HepG2 (cell line): ENCODE results near the gene UNC13D. TPM values are rescaled to one million over a fixed set of nuclear protein-coding genes. Genes with fewer than 3 reads are reported as not detected.

ENCODE experiments used
- ARHGAP35 ChIP-seq: sonication (generic); formaldehyde crosslinking; IDR thresholded peaks from 2 replicates; pipeline ENCODE4 v1.9.0; 2022; ENCODE audit warnings: mild to moderate bottlenecking, inconsistent platforms, moderate library complexity, missing genetic modification reagents, borderline replicate concordance
- CCDC6 ChIP-seq: sonication (generic); formaldehyde crosslinking; IDR thresholded peaks from 2 replicates; pipeline ENCODE4 v1.8.1; 2022; ENCODE audit warnings: mild to moderate bottlenecking, missing genetic modification reagents, moderate library complexity
- ETV6 ChIP-seq: sonication (generic); formaldehyde crosslinking; conservative IDR thresholded peaks from 2 replicates; pipeline ENCODE4 v1.4.0; 2020; ENCODE audit warnings: missing genetic modification reagents
- LCORL ChIP-seq, 2 experiments: fragments of 450-650 bp in 1 of 2; sonication (generic) in 1 of 2; formaldehyde crosslinking in 1 of 2; IDR thresholded peaks; 2 replicates each; pipeline versions ENCODE4 v1.5.0 to v1.6.1; 2017 to 2020; ENCODE audit warnings: antibody characterized with exemption in 1 of 2, missing genetic modification reagents in 1 of 2
- NCOR1 ChIP-seq: fragments of 200-600 bp; sonication (generic); IDR thresholded peaks from 2 replicates; pipeline ENCODE4 v1.7.0; 2017; ENCODE audit warnings: antibody characterized with exemption, low read length, borderline replicate concordance
- NFRKB ChIP-seq: fragments of 450-650 bp; IDR thresholded peaks from 2 replicates; pipeline ENCODE4 v1.6.1; 2017
- RBAK ChIP-seq: sonication (generic); formaldehyde crosslinking; IDR thresholded peaks from 2 replicates; pipeline ENCODE4 v1.5.1; 2020; ENCODE audit warnings: mild to moderate bottlenecking, missing genetic modification reagents
- SMAD3 ChIP-seq: sonication (generic); formaldehyde crosslinking; IDR thresholded peaks from 2 replicates; pipeline ENCODE4 v1.4.0; 2020; ENCODE audit warnings: missing genetic modification reagents
- ZFX ChIP-seq: sonication (generic); formaldehyde crosslinking; IDR thresholded peaks from 2 replicates; pipeline ENCODE4 v1.4.0; 2020; ENCODE audit warnings: mild to moderate bottlenecking, low read depth, missing genetic modification reagents, moderate library complexity
- ZNF260 ChIP-seq: sonication (generic); formaldehyde crosslinking; IDR thresholded peaks from 2 replicates; pipeline ENCODE4 v1.4.0; 2020; ENCODE audit warnings: missing genetic modification reagents, low read depth, mild to moderate bottlenecking, borderline replicate concordance
- ZNF567 ChIP-seq: sonication (generic); formaldehyde crosslinking; IDR thresholded peaks from 2 replicates; pipeline ENCODE4 v1.8.1; 2023; ENCODE audit warnings: mild to moderate bottlenecking, missing genetic modification reagents, borderline replicate concordance
- polyA plus RNA-seq, 8 experiments: library from polyadenylated mRNA; depleted of rRNA in 3 of 8; stranded (reverse) in 7 of 8; unstranded in 1 of 8; fragments of >200 nt; fragmentation: Illumina TruSeq in 4 of 8; extraction: Trizol in 4 of 8; gene quantifications; 2 replicates each; pipeline versions ENCODE4 v1.2.1 to v1.2.3, GENCODE V29; 2011 to 2016; ENCODE audit warnings: low read depth in 4 of 8, missing spikeins in 1 of 8, mixed read lengths in 1 of 8; ENCODE audit not compliant: insufficient read depth in 1 of 8
- total RNA-seq, 5 experiments: library from RNA; depleted of rRNA; stranded (reverse); fragments of >200 nt; fragmentation: Illumina TruSeq; extraction: Trizol; gene quantifications; 2 replicates each; pipeline ENCODE4 v1.2.3, GENCODE V29; 2016; ENCODE audit warnings: low read depth in 1 of 5
- TF ChIP-seq, protein P1 (sequence below), 2 experiments: sonication (generic) in 1 of 2; formaldehyde crosslinking in 1 of 2; IDR thresholded peaks; 2 replicates each; pipeline versions ENCODE4 v1.4.0 to v1.6.1; 2016 to 2020; ENCODE audit warnings: borderline replicate concordance in 1 of 2, low read depth in 1 of 2, mild to moderate bottlenecking in 1 of 2, missing genetic modification reagents in 1 of 2
- TF ChIP-seq, protein P2 (sequence below): sonication (generic); formaldehyde crosslinking; conservative IDR thresholded peaks from 2 replicates; pipeline ENCODE4 v1.8.0; 2022; ENCODE audit warnings: mild to moderate bottlenecking, moderate library complexity, missing genetic modification reagents
- TF ChIP-seq, protein P3 (sequence below): sonication (generic); formaldehyde crosslinking; IDR thresholded peaks from 2 replicates; pipeline ENCODE4 v1.5.1; 2020; ENCODE audit warnings: mild to moderate bottlenecking, missing genetic modification reagents, moderate library complexity
- TF ChIP-seq, protein P4 (sequence below): IDR thresholded peaks from 2 replicates; pipeline ENCODE4 v1.4.0; 2020; ENCODE audit warnings: mild to moderate bottlenecking, missing genetic modification reagents

UNC13D gene
- total and polyA plus RNA-seq, 2 of the 13 experiments (the other 11 are each of a cell fraction or from before 2014, with no cell fraction given): 29.7 to 42.7 TPM

DNA sequence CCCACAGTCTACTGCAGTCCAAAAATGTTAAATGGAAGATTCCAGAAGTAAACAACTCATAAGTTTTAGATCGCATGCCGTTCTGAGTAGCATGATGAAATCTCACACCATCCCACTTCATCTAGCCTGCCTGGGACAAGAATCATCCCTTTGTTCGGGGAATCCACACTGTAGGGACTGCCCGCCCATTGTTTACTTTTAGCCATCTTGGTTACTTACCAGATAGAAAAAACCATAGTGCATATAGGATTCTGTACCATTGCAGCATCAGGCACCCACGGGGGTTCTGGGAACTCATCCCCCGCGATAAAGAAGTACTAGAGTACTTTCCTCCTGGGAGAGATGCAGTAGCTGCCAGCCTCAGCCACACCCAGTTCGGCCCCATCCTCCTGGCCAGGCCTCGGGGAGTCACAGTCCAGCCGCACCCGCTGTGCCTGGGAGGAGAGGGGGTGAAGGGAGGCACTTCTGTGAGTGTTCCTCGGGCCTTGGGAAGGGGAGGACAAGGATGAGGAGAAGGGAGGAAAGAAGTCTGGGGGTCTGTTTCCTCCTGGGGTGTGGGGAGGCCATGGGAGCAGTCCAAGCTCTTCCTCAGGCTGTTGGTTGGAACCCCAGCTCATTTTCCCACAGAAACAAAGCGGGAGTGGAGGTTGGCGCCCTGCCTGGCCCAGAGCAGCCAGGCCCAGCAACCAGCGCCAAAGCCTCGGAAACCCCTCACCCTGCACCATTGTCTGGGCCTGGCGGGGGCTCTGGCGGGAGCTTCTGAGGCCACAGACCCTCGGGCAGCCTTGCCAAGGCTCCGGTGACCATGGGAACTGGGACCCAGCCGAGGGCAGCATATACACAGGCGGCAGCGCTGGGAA, 25.3 kb upstream of the UNC13D start (continued):
- TF ChIP-seq, protein P1, sequence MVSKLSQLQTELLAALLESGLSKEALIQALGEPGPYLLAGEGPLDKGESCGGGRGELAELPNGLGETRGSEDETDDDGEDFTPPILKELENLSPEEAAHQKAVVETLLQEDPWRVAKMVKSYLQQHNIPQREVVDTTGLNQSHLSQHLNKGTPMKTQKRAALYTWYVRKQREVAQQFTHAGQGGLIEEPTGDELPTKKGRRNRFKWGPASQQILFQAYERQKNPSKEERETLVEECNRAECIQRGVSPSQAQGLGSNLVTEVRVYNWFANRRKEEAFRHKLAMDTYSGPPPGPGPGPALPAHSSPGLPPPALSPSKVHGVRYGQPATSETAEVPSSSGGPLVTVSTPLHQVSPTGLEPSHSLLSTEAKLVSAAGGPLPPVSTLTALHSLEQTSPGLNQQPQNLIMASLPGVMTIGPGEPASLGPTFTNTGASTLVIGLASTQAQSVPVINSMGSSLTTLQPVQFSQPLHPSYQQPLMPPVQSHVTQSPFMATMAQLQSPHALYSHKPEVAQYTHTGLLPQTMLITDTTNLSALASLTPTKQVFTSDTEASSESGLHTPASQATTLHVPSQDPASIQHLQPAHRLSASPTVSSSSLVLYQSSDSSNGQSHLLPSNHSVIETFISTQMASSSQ (IDR thresholded peaks at IDR 0.05; ENCODE audit: low read depth): 0 out of 2 replicates have a peak, but pooled peaks have one; percentile 29
- TF ChIP-seq, protein P1 (CRISPR knock-in tag; IDR thresholded peaks at IDR 0.05; ENCODE audit: borderline replicate concordance): peak; percentile 72
- TF ChIP-seq SMAD3 (CRISPR knock-in tag) (peak; percentile 97), NFRKB (peak; percentile 34; the same call in 1 of the 2 replicates), ARHGAP35 (peak; percentile 80; the same call in 1 of the 2 replicates), ZNF260 (CRISPR knock-in tag) (no peak), RBAK (0 out of 2 replicates have a peak, but pooled peaks have one; percentile 6), ZNF567 (peak; percentile 87; the same call in 1 of the 2 replicates), ZFX (CRISPR knock-in tag) (peak; percentile 91), CCDC6 (CRISPR knock-in tag) (peak; percentile 94), NCOR1 (peak; percentile 34; the same call in 1 of the 2 replicates), ETV6 (peak; percentile 9; the same call in 1 of the 2 replicates), LCORL (IDR thresholded peaks at IDR 0.05) (no peak), LCORL (CRISPR knock-in tag; IDR thresholded peaks at IDR 0.05) (peak; percentile 88; the same call in 1 of the 2 replicates)
- TF ChIP-seq, protein P2, sequence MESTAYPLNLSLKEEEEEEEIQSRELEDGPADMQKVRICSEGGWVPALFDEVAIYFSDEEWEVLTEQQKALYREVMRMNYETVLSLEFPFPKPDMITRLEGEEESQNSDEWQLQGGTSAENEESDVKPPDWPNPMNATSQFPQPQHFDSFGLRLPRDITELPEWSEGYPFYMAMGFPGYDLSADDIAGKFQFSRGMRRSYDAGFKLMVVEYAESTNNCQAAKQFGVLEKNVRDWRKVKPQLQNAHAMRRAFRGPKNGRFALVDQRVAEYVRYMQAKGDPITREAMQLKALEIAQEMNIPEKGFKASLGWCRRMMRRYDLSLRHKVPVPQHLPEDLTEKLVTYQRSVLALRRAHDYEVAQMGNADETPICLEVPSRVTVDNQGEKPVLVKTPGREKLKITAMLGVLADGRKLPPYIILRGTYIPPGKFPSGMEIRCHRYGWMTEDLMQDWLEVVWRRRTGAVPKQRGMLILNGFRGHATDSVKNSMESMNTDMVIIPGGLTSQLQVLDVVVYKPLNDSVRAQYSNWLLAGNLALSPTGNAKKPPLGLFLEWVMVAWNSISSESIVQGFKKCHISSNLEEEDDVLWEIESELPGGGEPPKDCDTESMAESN (CRISPR knock-in tag): peak; percentile 72
- TF ChIP-seq, protein P3, sequence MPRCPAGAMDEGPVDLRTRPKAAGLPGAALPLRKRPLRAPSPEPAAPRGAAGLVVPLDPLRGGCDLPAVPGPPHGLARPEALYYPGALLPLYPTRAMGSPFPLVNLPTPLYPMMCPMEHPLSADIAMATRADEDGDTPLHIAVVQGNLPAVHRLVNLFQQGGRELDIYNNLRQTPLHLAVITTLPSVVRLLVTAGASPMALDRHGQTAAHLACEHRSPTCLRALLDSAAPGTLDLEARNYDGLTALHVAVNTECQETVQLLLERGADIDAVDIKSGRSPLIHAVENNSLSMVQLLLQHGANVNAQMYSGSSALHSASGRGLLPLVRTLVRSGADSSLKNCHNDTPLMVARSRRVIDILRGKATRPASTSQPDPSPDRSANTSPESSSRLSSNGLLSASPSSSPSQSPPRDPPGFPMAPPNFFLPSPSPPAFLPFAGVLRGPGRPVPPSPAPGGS (CRISPR knock-in tag): no peak; the same call in 1 of the 2 replicates
- TF ChIP-seq, protein P4, sequence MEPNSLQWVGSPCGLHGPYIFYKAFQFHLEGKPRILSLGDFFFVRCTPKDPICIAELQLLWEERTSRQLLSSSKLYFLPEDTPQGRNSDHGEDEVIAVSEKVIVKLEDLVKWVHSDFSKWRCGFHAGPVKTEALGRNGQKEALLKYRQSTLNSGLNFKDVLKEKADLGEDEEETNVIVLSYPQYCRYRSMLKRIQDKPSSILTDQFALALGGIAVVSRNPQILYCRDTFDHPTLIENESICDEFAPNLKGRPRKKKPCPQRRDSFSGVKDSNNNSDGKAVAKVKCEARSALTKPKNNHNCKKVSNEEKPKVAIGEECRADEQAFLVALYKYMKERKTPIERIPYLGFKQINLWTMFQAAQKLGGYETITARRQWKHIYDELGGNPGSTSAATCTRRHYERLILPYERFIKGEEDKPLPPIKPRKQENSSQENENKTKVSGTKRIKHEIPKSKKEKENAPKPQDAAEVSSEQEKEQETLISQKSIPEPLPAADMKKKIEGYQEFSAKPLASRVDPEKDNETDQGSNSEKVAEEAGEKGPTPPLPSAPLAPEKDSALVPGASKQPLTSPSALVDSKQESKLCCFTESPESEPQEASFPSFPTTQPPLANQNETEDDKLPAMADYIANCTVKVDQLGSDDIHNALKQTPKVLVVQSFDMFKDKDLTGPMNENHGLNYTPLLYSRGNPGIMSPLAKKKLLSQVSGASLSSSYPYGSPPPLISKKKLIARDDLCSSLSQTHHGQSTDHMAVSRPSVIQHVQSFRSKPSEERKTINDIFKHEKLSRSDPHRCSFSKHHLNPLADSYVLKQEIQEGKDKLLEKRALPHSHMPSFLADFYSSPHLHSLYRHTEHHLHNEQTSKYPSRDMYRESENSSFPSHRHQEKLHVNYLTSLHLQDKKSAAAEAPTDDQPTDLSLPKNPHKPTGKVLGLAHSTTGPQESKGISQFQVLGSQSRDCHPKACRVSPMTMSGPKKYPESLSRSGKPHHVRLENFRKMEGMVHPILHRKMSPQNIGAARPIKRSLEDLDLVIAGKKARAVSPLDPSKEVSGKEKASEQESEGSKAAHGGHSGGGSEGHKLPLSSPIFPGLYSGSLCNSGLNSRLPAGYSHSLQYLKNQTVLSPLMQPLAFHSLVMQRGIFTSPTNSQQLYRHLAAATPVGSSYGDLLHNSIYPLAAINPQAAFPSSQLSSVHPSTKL (CRISPR knock-in tag): peak; percentile 83
